CD4-positive, alpha-beta T cell treated with Interleukin-6 at 100 ng/mL for 8 hours (primary cell): ENCODE data around the gene HS6ST2.
"Not testable (repeated sequence)": the region's sequence is repeated elsewhere in the genome, so short reads cannot be mapped to it uniquely, and the experiment has no call there.

ENCODE experiments used
- DNase-seq: peaks from one replicate; pipeline ENCODE4 v3.0.0-alpha.2; 2020; ENCODE audit warnings: mixed read lengths, low spot score

The HS6ST2 gene

DNA sequence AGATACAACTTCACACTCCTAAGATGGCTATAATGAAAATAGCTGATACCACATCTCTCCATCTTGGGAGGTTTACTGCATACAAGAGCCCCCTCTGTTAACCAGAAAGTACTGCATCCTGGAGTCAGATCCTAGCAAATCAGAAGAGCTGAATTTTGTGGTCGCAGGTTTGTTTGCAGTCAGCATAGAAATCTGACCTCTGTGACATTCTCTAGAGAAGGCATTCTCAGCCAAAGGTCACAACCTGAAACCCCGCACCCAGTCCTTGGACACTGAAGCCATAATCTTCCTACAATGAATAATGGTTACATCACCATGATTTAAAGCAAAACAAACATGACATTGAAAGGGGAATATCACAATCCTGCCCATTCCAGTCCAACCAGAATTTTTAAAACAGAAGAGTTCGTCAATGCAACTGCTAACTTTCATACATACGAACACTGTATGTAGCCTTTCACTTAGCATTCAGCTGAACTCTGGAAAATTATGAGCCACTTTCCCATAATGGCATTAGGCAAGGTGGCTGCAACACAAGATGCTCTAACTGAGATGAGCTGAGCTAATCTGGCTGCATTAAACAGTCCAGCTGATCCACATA is 17.6 kb downstream of the HS6ST2 start:
- DNase-seq = no peak

DNA sequence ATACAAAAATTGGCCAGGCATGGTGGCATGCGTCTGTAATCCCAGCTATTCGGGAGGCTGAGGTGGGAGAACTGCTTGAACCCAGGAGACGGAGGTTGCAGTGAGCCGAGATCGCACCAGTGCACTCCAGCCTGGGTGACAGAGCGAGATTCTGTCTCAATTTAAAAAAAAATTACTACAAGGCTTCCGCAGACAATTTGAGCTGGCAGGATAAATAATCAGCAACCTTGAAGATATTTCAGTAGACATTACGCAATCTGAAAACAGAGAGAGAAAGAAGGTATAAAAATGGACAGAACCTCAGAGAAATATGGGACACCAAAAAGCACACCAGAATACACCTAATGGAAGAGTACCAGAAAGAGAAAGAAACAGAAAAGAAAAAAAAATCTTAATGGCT is 25.3 kb downstream of the HS6ST2 start:
- DNase-seq = no peak

DNA sequence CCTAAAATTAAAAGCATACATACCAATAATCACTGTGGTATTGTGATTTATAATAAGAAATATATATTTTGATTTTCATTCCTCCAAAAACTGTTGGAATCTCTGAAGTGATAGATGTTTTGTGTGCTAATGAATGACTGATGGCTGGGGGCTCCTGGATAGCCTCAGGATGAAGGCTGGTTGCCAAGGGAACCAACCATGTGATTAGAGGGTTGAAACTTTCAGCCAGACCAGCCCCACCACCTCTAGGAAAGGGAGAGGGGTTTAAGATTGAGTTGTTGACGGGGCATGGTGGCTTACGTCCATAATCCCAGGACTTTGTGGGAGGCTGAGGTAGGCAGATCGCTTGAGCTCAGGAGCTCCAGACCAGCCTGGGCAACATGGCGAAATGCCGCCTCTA is 34.0 kb downstream of the HS6ST2 start:
- DNase-seq = no peak

DNA sequence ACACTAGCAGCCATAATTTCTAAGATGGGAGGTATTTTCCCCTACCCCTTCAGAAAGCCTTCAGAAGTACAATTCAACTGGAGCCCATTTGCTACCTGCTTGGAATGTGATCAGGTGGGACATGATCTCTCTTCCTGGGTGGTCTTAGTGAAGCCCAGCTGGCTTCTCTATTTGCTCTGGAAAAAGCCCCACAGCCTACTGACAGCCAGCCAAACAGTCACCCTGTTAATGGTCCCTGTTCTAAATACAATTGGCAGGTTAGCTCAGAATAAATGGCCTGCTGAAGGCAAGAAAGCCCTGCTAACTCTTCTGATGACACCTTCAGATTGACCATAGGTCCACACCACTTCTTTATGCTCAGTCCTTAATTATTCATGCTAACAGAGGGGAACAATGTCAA is 39.9 kb downstream of the HS6ST2 start:
- DNase-seq = no peak

DNA sequence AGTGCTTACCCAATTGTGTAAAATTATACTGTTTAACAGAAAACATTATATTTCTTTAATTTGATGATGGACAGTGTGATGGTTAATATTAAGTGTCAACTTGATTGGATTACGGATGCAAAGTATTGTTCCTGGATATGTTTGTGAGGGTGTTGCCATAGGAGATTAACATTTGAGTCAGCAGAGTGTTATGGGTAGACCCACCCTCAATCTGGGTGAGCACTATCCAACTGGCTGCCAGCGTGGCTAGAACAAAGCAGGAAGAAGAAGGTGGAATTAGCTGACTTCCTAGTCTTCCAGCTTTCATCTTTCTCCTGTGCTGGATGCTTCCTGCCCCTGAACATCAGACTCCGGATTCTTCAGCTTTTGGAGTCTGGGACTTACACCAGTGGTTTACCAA is 42.1 kb downstream of the HS6ST2 start:
- DNase-seq = no peak

DNA sequence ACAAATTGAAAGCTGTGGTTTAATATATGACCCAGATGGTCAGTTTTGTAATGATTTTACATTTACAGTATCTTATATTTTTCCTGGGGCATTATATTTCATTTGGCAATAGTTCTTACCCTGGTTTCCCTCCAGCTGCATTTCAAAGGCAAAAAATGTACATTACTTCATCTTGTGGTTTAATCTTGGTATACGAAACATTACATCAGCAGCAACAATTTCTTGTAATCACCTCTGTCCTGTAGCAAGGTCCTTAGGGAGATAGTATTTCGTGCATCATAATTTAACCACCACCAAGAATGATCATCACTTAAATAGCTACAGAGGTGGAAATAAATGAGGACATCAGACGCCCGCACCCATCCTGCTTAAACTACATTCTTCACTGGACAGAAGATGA is 48.8 kb downstream of the HS6ST2 start:
- DNase-seq = no peak

DNA sequence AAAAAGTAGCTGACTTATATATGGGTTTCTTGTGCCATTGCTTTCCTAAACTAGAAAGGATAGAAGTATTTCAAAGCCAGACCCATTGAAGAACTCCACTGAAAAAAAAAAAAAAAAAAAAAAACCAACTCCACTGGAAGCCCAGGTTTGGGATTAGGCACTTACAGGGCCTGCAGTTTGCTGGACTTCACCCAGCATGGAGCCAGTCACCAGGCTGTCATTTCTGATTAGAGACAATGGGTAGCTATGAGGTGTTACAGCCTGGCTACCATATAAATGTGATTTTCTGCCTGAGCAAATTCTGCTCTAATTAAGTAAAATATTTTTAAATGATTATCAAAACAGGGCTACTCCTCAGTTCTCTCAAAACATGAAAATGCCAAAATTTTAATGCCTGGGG is 49.5 kb downstream of the HS6ST2 start:
- DNase-seq = no peak

DNA sequence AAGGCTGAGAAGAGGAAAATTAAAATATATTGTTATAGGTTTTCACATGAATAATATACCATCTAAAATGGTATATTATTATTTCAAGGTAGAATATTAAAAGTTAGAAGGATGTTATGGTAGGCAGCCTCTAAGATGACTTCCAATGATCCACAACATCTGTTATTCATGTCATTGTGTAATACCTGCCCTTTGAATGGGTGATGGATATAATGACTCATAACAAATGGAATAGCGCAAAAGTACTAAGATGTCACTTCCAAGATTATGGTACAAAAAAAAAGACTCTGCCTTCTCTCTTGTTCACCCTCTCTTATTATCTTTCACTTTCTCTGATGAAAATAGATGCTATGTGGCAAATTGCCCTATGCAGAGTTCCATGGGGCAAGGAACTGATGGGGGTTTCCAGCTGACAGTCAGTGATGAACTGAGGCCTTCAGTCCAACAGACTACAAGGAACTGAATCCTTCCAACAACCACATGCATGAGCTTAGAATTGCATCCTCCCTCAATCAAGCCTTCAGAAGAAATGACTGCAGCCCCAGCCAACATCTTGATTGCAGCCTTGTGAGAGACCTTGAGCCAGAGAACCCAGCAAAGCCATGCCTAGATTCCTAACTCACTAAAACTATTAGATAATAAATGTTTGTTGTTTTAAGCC is 57.7 kb downstream of the HS6ST2 start:
- DNase-seq = no peak

DNA sequence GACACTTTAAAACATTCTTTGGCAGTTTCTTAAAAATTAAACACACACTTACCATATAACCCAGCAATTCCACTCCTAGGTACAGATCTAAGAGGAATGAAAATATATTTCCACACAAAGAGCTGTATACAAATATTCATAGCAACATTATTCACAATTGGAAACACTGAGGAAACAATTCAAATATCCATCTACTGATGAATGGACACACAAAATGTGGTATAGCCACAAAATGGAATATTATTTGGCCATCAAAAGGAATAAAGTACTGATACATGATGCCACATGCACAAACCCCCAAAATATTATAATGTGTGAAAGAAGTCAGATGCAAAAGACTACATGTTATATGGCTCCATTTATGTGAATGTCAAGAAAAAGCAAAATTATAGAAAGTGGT is 70.9 kb downstream of the HS6ST2 start:
- no peak for DNase-seq

DNA sequence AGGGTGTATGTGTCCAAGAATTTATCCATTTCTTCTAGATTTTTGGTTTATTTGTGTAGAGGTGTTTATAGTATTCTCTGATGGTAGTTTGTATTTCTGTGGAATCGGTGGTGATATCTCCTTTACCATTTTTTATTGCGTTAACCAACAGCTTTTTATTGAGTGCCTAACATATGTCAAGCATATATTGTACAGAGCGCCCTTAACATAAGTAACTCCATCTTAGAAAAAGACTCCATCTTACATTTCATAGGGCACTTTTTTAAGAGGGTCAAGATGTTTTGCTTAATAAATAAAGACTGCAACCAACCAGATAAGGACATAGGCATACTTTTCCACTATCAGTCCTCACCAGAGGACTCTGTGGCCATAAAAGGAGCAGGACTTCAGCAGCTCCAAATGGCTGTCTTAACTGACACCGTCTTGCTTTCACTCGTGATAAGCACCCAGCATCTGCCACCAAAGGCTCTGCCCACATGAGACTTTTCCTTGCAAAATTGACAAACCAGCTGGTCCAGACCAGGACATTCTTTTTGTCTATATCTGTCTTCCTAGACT is 75.0 kb downstream of the HS6ST2 start:
- DNase-seq = no peak

DNA sequence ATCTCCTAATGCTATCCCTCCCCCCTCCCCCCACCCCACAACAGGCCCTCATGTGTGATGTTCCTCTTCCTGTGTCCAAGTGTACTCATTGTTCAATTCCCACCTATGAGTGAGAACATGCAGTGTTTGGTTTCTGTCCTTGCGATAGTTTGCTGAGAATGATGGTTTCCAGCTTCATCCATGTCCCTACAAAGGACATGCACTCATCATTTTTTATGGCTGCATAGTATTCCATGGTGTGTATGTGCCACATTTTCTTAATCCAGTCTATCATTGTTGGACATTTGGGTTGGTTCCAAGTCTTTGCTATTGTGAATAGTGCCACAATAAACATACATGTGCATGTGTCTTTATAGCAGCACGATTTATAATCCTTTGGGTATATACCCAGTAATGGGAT is 77.7 kb downstream of the HS6ST2 start:
- DNase-seq = not testable (repeated sequence)

DNA sequence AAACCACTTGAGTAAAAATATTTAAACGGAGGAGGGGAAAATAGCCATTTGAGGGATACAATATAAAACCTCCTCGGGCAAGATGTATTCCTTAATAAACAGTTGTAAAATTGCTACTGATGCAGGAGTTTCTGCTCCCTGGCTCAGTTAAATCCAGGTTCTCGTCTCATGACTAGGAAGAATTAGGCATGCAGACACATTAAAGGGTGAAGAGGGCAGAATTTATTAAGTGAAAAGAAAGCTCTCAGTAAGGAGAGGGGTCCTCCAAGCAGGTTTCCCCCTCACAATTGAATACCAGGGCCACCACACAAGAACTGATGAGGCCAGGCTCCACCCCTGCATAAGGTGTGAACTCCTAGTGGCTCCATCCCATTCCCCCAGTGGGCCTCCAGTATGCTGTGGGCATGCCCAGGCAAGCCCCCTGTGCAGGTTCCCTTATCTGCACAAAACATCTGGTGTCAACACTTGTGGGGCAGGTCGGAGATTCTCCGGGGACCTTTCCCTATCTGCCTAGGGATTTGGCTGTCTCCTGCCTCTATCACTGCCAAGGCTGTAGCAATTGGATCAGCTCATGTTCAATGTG is 80.4 kb downstream of the HS6ST2 start:
- DNase-seq = no peak

DNA sequence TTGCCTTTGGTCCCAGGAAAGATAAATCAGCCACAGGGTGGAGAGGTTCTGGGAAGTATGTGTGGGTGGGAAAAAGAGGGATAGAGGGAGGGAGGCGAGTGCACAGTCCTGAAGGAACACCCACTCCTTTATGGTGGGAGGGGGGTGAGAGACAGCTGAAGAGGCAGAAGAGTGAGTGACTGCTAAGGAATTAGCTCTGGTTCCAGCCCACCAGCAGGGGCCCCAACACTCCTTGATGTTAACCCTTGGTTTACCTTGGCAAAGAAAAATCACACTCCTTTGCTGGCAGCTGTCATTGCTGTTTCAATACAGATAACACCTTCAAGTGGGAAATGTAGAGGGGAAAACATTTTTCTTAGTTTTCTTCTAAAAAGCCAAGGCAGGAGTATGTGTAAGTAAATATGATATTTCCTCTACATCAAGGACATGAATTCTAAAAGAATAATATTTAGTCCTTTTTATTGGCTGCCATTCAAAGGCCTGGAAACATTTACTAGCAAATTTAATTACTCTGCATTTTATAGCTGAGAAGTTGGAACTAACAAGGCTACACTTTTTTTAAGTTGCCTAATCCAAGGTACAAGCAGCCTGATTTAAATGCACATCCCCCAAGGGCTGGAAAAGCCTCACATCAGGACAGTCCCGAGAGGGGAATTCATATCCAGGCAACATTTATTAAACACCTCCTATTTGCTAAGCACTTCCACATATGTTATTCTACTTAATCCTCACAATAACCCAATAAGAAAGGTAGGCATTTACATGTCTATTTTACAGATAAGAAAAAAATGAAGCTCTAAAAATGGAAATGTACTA is 81.7 kb downstream of the HS6ST2 start:
- no peak for DNase-seq

DNA sequence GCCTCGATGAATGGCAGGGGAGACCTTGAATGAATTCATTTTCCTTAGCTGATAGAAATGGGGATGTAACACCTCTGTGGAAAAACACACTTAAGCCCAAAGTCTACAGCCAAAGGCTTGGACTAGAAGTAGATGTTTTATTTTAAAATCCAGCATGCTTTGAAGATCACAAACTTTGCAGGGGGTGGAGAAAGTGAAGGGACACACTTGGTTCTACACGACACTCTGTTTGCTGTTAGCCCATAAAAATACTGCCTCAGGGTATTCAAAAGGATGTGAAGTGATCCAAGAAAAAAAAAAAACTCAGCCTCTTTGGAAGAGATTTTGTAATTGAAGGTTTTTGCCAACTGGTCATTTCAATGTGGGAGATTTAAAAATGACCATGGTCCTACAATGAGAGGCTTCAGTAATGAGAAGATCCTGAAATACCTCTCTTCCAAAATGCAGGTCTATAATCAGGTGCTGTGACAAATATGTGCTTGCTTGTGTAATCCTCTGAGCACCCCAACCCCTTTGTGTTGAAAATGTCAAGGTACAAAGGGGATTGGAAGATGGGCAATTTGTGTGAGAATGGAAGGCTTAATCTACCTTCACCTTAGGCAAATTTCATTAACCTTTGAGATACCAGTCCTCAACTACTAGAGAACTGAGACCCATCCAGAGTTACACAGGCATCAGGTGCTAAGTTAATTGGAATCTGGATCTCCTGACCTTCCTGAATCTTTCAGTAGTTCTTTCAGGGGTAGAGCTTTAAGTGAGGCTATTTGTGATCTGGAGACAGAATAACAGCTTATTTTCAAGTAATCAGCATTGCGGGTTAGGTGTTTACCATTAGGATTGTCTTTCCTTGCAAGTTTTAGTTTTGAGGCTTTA is 82.5 kb downstream of the HS6ST2 start:
- DNase-seq = no peak

DNA sequence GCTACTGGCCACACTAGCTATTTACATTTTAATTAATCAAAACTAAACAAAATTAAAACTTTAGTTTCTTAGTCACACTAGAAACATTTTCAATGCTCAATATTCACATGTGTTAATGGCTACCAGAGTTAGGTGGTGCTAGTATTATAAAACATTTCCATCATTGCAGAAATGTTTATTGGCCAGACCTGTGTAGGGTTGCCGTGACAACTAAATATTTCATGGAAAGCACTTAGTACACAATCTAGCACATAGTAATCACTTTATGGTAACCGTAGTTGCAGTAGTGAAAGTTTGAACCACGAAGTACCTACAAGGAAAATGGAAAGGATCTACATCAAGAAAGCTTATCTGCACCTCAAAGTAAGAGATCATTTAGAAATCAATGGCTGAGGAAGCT is 95.9 kb downstream of the HS6ST2 start:
- DNase-seq = no peak

DNA sequence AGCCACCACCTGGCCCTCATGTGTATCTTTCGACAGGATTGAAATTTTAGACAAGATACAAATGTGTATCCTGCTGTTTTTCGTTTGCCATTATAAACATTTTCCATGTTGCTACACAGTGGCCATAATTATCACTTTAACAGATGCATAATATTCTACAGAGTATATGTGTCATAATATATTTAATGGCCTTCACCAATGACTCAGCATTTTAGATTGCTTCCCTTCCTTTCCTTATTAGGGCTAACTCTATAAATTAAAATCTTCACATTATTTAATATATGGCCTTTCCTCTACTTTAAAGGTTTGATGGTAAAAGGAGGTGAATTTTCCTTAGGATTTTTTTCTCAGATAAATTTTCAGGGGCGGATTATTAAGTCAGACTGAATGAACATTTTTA is 97.4 kb downstream of the HS6ST2 start:
- no peak for DNase-seq

DNA sequence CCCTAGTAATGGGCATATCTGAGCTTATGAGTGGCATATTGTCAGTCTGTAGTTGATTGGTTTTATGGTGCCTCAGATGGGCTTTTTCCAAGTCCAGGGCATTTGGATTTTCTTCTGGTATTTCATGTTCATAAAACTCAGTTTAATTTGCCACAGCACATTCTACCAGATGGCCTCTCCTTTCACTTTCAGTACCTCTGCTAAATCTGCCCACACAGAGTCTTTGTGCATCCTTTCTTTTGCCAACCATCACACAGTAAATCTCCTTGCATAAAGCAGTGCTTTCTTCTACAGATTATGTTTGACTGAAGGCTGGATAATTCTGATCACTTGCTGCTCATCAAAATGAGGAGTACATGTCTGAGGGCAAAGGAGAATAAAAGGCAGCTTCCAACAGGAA is 98.2 kb downstream of the HS6ST2 start:
- DNase-seq = no peak

DNA sequence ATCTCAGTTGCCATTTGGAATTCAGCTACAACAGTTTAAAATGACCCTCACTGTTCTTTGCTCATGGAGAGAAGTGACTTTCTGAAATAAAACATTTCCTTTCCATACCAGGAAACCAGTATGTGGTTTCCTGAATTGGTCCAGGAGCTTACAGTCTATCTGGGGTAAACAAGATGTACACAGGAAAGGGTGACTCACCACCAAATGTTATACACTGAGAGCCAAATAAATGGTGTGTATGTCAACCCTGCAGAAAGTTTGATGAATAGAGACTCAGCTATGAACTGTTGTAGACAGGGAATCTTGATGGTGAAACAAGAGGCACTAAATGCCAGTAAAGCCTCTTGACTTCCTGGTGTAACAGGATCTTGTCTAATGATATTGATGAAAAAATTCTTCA is 100.4 kb downstream of the HS6ST2 start:
- no peak for DNase-seq

DNA sequence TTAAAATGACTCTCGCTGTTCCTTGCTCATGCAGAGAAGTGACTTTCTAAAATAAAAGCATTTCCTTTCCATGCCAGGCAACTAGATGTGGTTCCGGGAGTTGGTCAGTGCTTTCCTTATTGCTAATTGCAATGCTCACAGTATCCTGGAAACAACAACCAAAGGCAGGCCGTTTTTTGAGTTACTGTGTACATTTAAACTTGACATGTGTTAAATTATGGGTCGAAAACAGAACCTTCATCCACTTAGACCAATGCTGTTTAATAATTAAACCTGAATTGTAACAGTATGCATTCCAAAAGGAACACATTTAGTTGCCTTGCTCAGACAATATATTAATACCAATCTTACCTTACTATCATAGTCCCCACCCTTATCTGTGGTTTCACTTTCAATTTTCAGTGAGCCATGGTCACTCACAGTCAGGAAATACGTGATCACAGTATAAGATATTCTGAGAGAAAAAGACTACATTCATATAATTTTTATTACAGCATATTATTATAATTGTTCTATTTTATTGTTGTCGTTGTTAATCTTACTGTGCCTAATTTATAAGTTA is 102.6 kb downstream of the HS6ST2 start:
- DNase-seq = no peak

DNA sequence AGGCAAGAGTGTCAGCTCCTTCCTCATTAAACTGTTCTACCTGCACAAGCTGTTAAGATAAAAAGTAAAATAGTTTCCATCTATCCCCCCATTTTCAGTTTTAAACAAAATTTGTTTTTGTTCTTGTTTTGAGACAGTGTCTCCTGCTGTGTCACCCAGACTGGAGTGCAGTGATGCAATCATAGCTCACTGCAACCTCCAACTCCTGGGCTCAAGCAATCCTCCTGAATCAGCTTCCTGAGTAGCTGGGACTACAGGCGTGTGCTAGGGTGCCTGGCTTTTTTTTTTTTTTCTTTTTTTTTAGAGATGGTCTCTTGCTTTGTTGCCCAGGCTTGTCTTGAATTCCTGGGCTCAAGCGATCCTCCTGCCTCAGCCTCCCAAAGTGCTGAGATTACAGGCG is 105.4 kb downstream of the HS6ST2 start:
- DNase-seq = no peak

DNA sequence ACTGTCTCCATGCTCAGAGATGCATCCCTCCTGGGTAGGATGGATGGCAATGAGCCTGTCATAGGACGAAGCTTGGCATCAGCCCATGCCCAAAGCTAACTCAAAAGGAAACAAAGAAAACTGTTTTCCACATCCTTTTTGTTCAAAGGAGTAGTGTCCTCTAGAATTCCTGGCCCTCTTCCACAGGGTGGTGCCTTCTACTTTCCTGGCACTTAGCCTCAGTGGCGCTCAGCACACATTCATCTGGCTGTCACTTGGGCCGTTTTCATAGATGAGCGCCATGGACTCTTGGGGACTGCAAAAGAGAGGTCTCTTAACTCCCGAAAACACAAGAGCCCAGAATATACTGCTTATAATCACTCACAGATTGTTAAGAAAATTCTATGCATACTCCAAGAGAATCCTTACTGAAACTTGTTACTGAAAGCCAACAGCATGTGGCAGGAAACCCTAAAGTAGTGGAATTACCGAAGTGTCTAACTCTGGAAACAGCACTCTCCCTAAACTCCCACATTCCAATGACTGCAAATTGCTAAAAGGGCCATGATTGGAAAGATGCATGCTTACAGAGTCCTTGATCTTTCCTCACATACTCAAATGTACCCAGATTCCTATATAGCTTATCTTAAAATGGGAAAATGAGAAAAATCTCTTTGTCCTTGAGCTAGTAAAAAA is 110.0 kb downstream of the HS6ST2 start:
- DNase-seq = no peak
